Fibroblast of lung (primary cell): ENCODE results near the gene WAPL. TPM values are rescaled to one million over a fixed set of nuclear protein-coding genes. Genes with fewer than 3 reads are reported as not detected.

Experiments used
- DNase-seq, 2 donors: peaks; one replicate each; pipeline versions ENCODE4 v3.0.0 to v3.0.0-alpha.2; 2010; ENCODE audit warnings: low read depth in 2 of 2
- H2AFZ ChIP-seq: 2 replicates; pipeline ENCODE4 v1.5.1; 2012; ENCODE audit warnings: low read length, control low read depth, inconsistent platforms
- H3K27ac ChIP-seq: 2 replicates; pipeline ENCODE4 v1.5.1; 2011; ENCODE audit warnings: low read length, control low read depth; ENCODE audit not compliant: insufficient read depth
- H3K27me3 ChIP-seq: 2 replicates; pipeline ENCODE4 v1.5.1; 2011; ENCODE audit warnings: mild to moderate bottlenecking, low read length; ENCODE audit not compliant: control insufficient read depth, insufficient read depth
- H3K36me3 ChIP-seq: 2 replicates; pipeline ENCODE4 v1.5.1; 2011; ENCODE audit warnings: low read length; ENCODE audit not compliant: control insufficient read depth, insufficient read depth
- H3K4me1 ChIP-seq: 2 replicates; pipeline ENCODE4 v1.5.1; 2011; ENCODE audit warnings: low read length; ENCODE audit not compliant: control insufficient read depth, insufficient read depth; ENCODE audit errors: extremely low read depth
- H3K4me2 ChIP-seq: 2 replicates; pipeline ENCODE4 v1.5.1; 2011; ENCODE audit warnings: low read length, control low read depth; ENCODE audit not compliant: insufficient read depth; ENCODE audit errors: extremely low read depth
- H3K4me3 ChIP-seq, 4 experiments: fragments of 200-600 bp in 1 of 4; sonication (generic) in 1 of 4; replicated peaks in 1 of 4; 2 replicates each; pipeline ENCODE4 v1.5.1; 2011 to 2016; ENCODE audit warnings: low read length in 4 of 4, low read depth in 3 of 4, mild to moderate bottlenecking in 3 of 4, control low read depth in 2 of 4, inconsistent platforms in 1 of 4, mixed read lengths in 1 of 4; ENCODE audit not compliant: insufficient read depth in 1 of 4; ENCODE audit errors: control extremely low read depth in 1 of 4
- H3K79me2 ChIP-seq: 2 replicates; pipeline ENCODE4 v1.5.1; 2012; ENCODE audit warnings: mild to moderate bottlenecking, low read length, inconsistent platforms; ENCODE audit not compliant: control insufficient read depth, insufficient read depth
- H3K9ac ChIP-seq: 2 replicates; pipeline ENCODE4 v1.5.1; 2011; ENCODE audit warnings: mild to moderate bottlenecking, low read length, control low read depth; ENCODE audit not compliant: insufficient read depth
- H3K9me3 ChIP-seq: 2 replicates; pipeline ENCODE4 v1.5.1; 2012; ENCODE audit warnings: low read depth, low read length; ENCODE audit not compliant: control insufficient read depth, insufficient read depth
- H4K20me1 ChIP-seq: 2 replicates; pipeline ENCODE4 v1.5.1; 2011; ENCODE audit warnings: low read length; ENCODE audit not compliant: control insufficient read depth, insufficient read depth; ENCODE audit errors: extremely low read depth
- CTCF ChIP-seq, 2 donors: IDR thresholded peaks in 1 of 2; conservative IDR thresholded peaks in 1 of 2; 1 replicate in 1 of 2; 2 replicates in 1 of 2; pipeline ENCODE4 v1.5.1; 2011 to 2012; ENCODE audit warnings: low read length in 2 of 2, control low read depth in 1 of 2, inconsistent platforms in 1 of 2, low read depth in 1 of 2, mild to moderate bottlenecking in 1 of 2
- EZH2 ChIP-seq: IDR thresholded peaks from 2 replicates; pipeline ENCODE4 v1.5.1; 2012; ENCODE audit warnings: low read length, control low read depth, mild to moderate bottlenecking; ENCODE audit errors: missing control alignments
- polyA plus RNA-seq, 2 donors: library from polyadenylated mRNA; depleted of rRNA in 1 of 2; stranded (reverse) in 1 of 2; unstranded in 1 of 2; fragments of >200 nt; gene quantifications; 2 replicates each; pipeline ENCODE4 v1.2.1, GENCODE V29; 2011 to 2012; ENCODE audit warnings: missing spikeins in 1 of 2
- total RNA-seq: library from RNA; depleted of rRNA; stranded (reverse); fragments of >200 nt; gene quantifications from 2 replicates; pipeline ENCODE4 v1.2.1, GENCODE V29; 2014

Gene WAPL
- total and polyA plus RNA-seq, 2 donors (not counting 1 experiment from before 2014, with no cell fraction given): 24.6 to 50.4 TPM

- no peaks in the 10 kb centered on the region for H3K79me2 ChIP-seq
- H4K20me1 ChIP-seq: no peaks in the 10 kb centered on the region
- H3K4me1 ChIP-seq: peaks cover 2% of the 10 kb centered on the region
- H3K27me3 ChIP-seq: no peaks in the 10 kb centered on the region
- no peak overlapping the region for H3K4me2 ChIP-seq
- H3K9ac ChIP-seq: no peak overlapping the region
- H2AFZ ChIP-seq: no peak overlapping the region
- H3K27ac ChIP-seq: no peak overlapping the region
- H3K36me3 ChIP-seq: no peaks in the 10 kb centered on the region
- no peak for DNase-seq
- TF ChIP-seq EZH2: no peak
- H3K9me3 ChIP-seq: no peaks in the 10 kb centered on the region
- H3K4me3 ChIP-seq: no peak overlapping the region
Measured at GRCh38 chr10:86415116-86415515, 106.5 kb downstream of the WAPL start.

GRCh38 chr10:86413046-86413728 is 108.4 kb downstream of the WAPL start:
- H3K27ac ChIP-seq: no peak overlapping the region
- no peak overlapping the region for H3K4me2 ChIP-seq
- H3K79me2 ChIP-seq: no peaks in the 10 kb centered on the region

GRCh38 chr10:86411852-86412560 is 109.6 kb downstream of the WAPL start:
- Histone ChIP-seq H3K27me3 (no peaks in the 10 kb centered on the region), H3K4me3 (no peak overlapping the region), H3K4me1 (peaks cover 2% of the 10 kb centered on the region), H3K9ac (no peak overlapping the region), H3K4me2 (no peak overlapping the region), H3K36me3 (no peaks in the 10 kb centered on the region), H3K27ac (no peak overlapping the region), H2AFZ (peak overlapping the region; percentile 45), H4K20me1 (no peaks in the 10 kb centered on the region), H3K9me3 (no peaks in the 10 kb centered on the region), H3K79me2 (no peaks in the 10 kb centered on the region)
- TF ChIP-seq CTCF (conservative IDR thresholded peaks at IDR 0.05 in 1 of 2, IDR thresholded peaks at IDR 0.05 in 1 of 2; ENCODE audit: low read depth in 1 of 2, low read length in 2 of 2): no peak
- TF ChIP-seq EZH2: no peak
- DNase-seq: no peak

More at GRCh38 chr10:86413046-86413728, 108.4 kb downstream of the WAPL start:
- Histone ChIP-seq H3K36me3 (no peaks in the 10 kb centered on the region), H2AFZ (no peak overlapping the region), H4K20me1 (no peaks in the 10 kb centered on the region), H3K4me1 (peaks cover 2% of the 10 kb centered on the region), H3K9ac (no peak overlapping the region), H3K27me3 (no peaks in the 10 kb centered on the region), H3K9me3 (no peaks in the 10 kb centered on the region), H3K4me3 (no peak overlapping the region)
- TF ChIP-seq EZH2: no peak
- TF ChIP-seq CTCF (conservative IDR thresholded peaks at IDR 0.05 in 1 of 2, IDR thresholded peaks at IDR 0.05 in 1 of 2; ENCODE audit: low read depth in 1 of 2, low read length in 2 of 2): no peak
- DNase-seq: peak; percentile 45 to 57
